Heart left ventricle (tissue), 16 donors: ENCODE results near the gene FAM163B. TPM values are rescaled to one million over a fixed set of nuclear protein-coding genes. Genes with fewer than 3 reads are reported as not detected.

ENCODE experiments used
- ATAC-seq, 4 donors: fragments of 200-7000 bp; cut with Tn5 transposase; one replicate each; pipeline ENCODE4 v1.9.1; 2020 to 2022; ENCODE audit warnings: moderate library complexity in 4 of 4, mild to moderate bottlenecking in 3 of 4, moderate number of reproducible peaks in 1 of 4
- DNase-seq, 5 donors: peaks; one replicate each; pipeline ENCODE4 v3.0.0-alpha.2; 2020
- H3K27ac ChIP-seq, 12 donors: fragments of 200-600 bp; sonication (generic) in 4 of 12; one replicate each; pipeline versions ENCODE4 v1.5.0 to v1.8.0; 2016 to 2022; ENCODE audit warnings: mild to moderate bottlenecking in 2 of 12
- H3K27me3 ChIP-seq, 9 donors: fragments of 200-600 bp; sonication (generic) in 2 of 9; one replicate each; pipeline versions ENCODE4 v1.5.1 to v1.8.0; 2016 to 2022; ENCODE audit warnings: mild to moderate bottlenecking in 3 of 9
- H3K36me3 ChIP-seq, 9 donors: fragments of 200-600 bp; sonication (generic) in 2 of 9; one replicate each; pipeline versions ENCODE4 v1.5.0 to v1.8.0; 2018 to 2022; ENCODE audit warnings: mild to moderate bottlenecking in 2 of 9
- H3K4me1 ChIP-seq, 12 donors: fragments of 200-600 bp; sonication (generic) in 4 of 12; one replicate each; pipeline versions ENCODE4 v1.5.0 to v1.8.0; 2016 to 2022; ENCODE audit warnings: mild to moderate bottlenecking in 3 of 12
- H3K4me3 ChIP-seq, 12 donors: fragments of 200-600 bp; sonication (generic) in 4 of 12; one replicate each; pipeline versions ENCODE4 v1.5.0 to v1.8.0; 2017 to 2022; ENCODE audit warnings: mild to moderate bottlenecking in 9 of 12, moderate library complexity in 4 of 12
- H3K9me3 ChIP-seq, 12 donors: fragments of 200-600 bp; sonication (generic) in 4 of 12; one replicate each; pipeline versions ENCODE4 v1.5.0 to v1.8.0; 2016 to 2022; ENCODE audit warnings: mild to moderate bottlenecking in 1 of 12
- POLR2A ChIP-seq, 2 donors: fragments of 450-650 bp; IDR thresholded peaks; one replicate each; pipeline ENCODE4 v1.6.1; 2017; ENCODE audit warnings: antibody characterized with exemption in 2 of 2, mild to moderate bottlenecking in 2 of 2, moderate library complexity in 2 of 2
- WGBS, 4 donors: extraction: QIAGEN DNeasy Blood & Tissue Kit in 2 of 4; methylation state at CpG; one replicate each; pipeline versions ENCODE4 v1.1.5 to v1.1.7; 2013 to 2018; 5-methylcytosine and 5-hydroxymethylcytosine counted together
- intact Hi-C, 10 donors: fragments of 100-400 bp; cut with DNase I; formaldehyde crosslinking; loops; one replicate each; pipeline versions ENCODE4 v1.11.1 to v1.14.2; 2022
- polyA plus RNA-seq, 2 donors: library from polyadenylated mRNA; stranded (reverse); fragments of 200-250 nt; gene quantifications; one replicate each; pipeline ENCODE4 v1.2.3, GENCODE V29; 2013
- total RNA-seq, 9 donors: library from RNA; depleted of rRNA in 2 of 9; stranded (reverse); fragments of >200 nt in 2 of 9; fragmentation: NEBNext Ultra II Directional in 3 of 9; extraction: Animal tissue kit (Norgen Biotek cat#: 25700) in 3 of 9; gene quantifications; one replicate each; pipeline versions ENCODE4 v1.1.0 to v1.2.4, GENCODE V29; 2016 to 2023
- TF ChIP-seq, protein P1 (sequence below), 12 donors: fragments of 200-600 bp; sonication (generic) in 4 of 12; IDR thresholded peaks; one replicate each; pipeline versions ENCODE4 v1.5.0 to v1.8.0; 2018 to 2022; ENCODE audit warnings: antibody characterized with exemption in 12 of 12, mild to moderate bottlenecking in 5 of 12
- donor health status: ischemic (EF 13 %, LVEDD 7.1; RV severe dilation, severe dysfunction).
- donor health status: healthy with polysubstance abuse.
- donor health status: DM: no; HTN: yes; CAD: no.
- donor health status: DM: no; HTN: no; CAD: no.
- donor health status: ischemic (EF 25% LVEDD 6.9; RV normal size, moderate dysfunction).
- donor health status: ischemic (EF 25% LVEDD 5.7; RV mildly dilated, moderate dysfunction).
- donor health status: healthy.
- donor health status: DM: yes; HTN: yes; CAD: no.
- donor health status: ischemic (EF 35%, LVEDD 5.7; RV mildly dilated, moderate dysfunction).
- donor health status: nonischemic (EF 11% LVEDD 7.7; RV severe dilation, severe dysfunction).
- donor health status: DM: yes; HTN: yes; CAD: no.
- donor health status: PGD.
- donor health status: ischemic (EF 29% LVEDD 5.4; RV normal size, mild dysfunction).
- donor health status: nonischemic (EF 23%, LVEDD 6.1; RV moderate dilation, normal function).

FAM163B gene
- total and polyA plus RNA-seq, 11 donors = 0.08 TPM; not detected in 10

DNA sequence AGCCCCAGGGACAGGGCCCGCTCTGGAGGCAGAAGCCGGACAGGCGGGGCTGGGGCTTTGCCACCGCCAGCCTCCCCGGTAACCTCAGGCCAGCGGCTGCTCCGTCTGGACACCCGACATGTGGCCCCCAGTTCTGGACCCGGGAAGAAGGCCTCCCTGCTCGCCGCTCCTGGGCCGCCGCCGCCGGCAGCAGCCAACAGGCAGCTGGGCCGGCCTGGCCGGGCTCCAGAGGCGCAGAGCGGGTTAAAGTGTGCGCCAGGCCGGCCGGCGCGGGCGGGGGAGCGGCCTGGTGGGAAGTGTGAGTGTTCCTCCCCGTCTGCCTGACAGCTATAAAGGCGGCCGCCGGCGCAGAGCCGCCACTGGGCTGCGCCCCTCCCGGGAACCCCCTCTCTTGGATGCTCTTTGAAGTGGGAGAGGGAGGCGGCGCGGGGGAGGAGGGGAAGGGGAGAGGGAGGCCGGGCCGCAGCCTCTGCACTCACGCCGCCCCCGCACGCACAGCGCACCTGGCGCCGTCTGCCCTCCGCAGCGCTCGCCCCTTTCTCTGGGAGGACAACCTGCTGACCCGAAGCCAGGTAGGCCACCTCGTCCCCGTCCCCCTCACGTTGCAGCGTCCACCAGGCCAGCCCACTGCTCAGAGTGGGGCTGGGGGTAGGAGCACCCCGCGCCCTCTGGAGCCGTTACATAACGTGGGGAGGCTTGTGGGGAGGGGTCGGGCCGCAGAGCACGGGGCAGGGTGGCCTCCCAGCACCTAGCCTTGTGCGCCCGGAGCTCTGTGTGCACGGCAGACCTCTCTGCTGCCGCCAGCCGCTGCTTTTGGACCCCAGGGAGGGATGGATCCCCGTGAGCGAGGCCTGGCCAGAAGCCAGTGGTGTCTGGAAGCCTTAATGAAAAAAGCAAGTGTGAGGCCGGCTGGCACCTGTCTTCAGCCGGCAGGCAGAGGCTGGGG is 74.6 kb downstream of the FAM163B start, which contains the start of gene ADAMTSL2:
ADAMTSL2 (plus strand) TSS at position 359 of the 946 bp plus-strand sequence. CDS start 2,009 bp downstream, outside the sequence.
- no peaks in the 10 kb centered on the region for H3K9me3 ChIP-seq
- no peak for TF ChIP-seq POLR2A (IDR thresholded peaks at IDR 0.05)
- TF ChIP-seq, protein P1, sequence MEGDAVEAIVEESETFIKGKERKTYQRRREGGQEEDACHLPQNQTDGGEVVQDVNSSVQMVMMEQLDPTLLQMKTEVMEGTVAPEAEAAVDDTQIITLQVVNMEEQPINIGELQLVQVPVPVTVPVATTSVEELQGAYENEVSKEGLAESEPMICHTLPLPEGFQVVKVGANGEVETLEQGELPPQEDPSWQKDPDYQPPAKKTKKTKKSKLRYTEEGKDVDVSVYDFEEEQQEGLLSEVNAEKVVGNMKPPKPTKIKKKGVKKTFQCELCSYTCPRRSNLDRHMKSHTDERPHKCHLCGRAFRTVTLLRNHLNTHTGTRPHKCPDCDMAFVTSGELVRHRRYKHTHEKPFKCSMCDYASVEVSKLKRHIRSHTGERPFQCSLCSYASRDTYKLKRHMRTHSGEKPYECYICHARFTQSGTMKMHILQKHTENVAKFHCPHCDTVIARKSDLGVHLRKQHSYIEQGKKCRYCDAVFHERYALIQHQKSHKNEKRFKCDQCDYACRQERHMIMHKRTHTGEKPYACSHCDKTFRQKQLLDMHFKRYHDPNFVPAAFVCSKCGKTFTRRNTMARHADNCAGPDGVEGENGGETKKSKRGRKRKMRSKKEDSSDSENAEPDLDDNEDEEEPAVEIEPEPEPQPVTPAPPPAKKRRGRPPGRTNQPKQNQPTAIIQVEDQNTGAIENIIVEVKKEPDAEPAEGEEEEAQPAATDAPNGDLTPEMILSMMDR (IDR thresholded peaks at IDR 0.05) = no peak
- H3K27me3 ChIP-seq = peaks cover 0 to 18% (median 0%) of the 10 kb centered on the region in 9 donors
- peaks cover 0 to 55% (median 30%) of the 10 kb centered on the region in 12 donors for H3K4me1 ChIP-seq
- no peaks in the 10 kb centered on the region for H3K36me3 ChIP-seq
- peak within 1 kb of the TSS; percentile 4 to 61 (median 50) for H3K4me3 ChIP-seq
- ATAC-seq = peak in 3 of 4 donors; percentile 59 to 78 (median 62)
- intact Hi-C loops = loop anchor here in 5 of 10 donors (2.0 to 10.0 kb wide), 6 partner anchors 38 to 460 kb away; partner anchors contain the start of gene VAV2 (in 1 of the 5)
- peak; percentile 78 to 91 (median 81) for DNase-seq
- WGBS, 4 donors = 2 to 4% (median 2%) methylated on average over 35 to 70 of the region's 70 CpGs
- H3K27ac ChIP-seq = peak within 1 kb of the TSS in 11 of 12 donors; percentile 1 to 81 (median 60)

DNA sequence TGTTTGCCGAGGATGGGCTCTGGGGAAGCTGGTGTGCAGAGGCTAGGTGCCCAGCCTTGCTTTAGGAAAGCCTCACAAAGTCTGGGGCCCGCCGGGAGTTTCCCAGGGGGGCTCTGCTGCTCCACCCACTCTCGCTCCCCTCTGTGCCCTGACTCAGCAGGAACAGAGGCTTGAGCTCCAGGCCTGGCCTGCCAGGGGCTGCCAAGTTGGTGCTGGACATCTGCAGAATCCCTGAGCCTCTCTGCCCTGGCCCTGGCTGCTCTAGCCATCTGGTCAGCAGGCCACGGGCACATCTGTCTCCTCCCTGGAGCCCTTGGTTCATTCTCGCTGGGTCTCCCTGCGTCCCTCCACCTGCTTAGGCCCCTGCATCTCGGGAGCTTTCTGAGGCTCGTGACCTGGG is 75.3 kb downstream of the FAM163B start:
- no peaks in the 10 kb centered on the region for H3K9me3 ChIP-seq
- peaks cover 0 to 18% (median 0%) of the 10 kb centered on the region in 9 donors for H3K27me3 ChIP-seq
- WGBS, 4 donors = 52 to 55% (median 54%) methylated on average over 5 to 9 of the region's 9 CpGs
- DNase-seq = peak in 1 of 5 donors; percentile 58
- TF ChIP-seq, protein P1 (IDR thresholded peaks at IDR 0.05) = no peak
- no peak for TF ChIP-seq POLR2A (IDR thresholded peaks at IDR 0.05)
- peaks cover 0 to 57% (median 25%) of the 10 kb centered on the region in 12 donors for H3K4me1 ChIP-seq
- H3K36me3 ChIP-seq = no peaks in the 10 kb centered on the region
- H3K27ac ChIP-seq = peak overlapping the region in 10 of 12 donors; percentile 1 to 81 (median 57)
- ATAC-seq = peak in 3 of 4 donors; percentile 1 to 20 (median 2)
- H3K4me3 ChIP-seq = peak overlapping the region in 8 of 12 donors; percentile 46 to 61 (median 58)
- intact Hi-C loops = loop anchor here (1.0 to 10.0 kb wide), 7 partner anchors 49 to 461 kb away; partner anchors contain the start of gene VAV2 (in 1 of the 10)

GRCh38 chr9:133532937-133533668 is 76.1 kb downstream of the FAM163B start:
- H3K27me3 ChIP-seq = peaks cover 0 to 24% (median 0%) of the 10 kb centered on the region in 9 donors

More at GRCh38 chr9:133532937-133533668, 76.1 kb downstream of the FAM163B start:
- Histone ChIP-seq H3K4me3 (no peak overlapping the region), H3K9me3 (no peaks in the 10 kb centered on the region), H3K4me1 (peaks cover 0 to 57% (median 25%) of the 10 kb centered on the region in 12 donors), H3K27ac (peak overlapping the region in 3 of 12 donors; percentile 54 to 81 (median 75)), H3K36me3 (no peaks in the 10 kb centered on the region)
- ATAC-seq = peak; percentile 40 to 81 (median 60)
- intact Hi-C loops = loop anchor here (1.0 to 10.0 kb wide), 6 partner anchors 189 to 462 kb away; partner anchors contain the start of gene VAV2 (in 1 of the 10)
- no peak for TF ChIP-seq POLR2A (IDR thresholded peaks at IDR 0.05)
- TF ChIP-seq, protein P1 (IDR thresholded peaks at IDR 0.05) = peak in 11 of 12 donors; percentile 43 to 70 (median 54)
- WGBS, 4 donors = 53 to 69% (median 68%) methylated on average over 13 to 20 of the region's 20 CpGs
- DNase-seq = peak; percentile 69 to 81 (median 74)
